Activated CD8-positive, alpha-beta memory T cell treated with anti-CD3 and anti-CD28 coated beads, Interleukin-2, amount 50 U/mL, for 24 hours (primary cell): ENCODE measurements around the gene SLC38A8.

ENCODE experiments used
- DNase-seq: peaks from one replicate; pipeline ENCODE4 v3.0.0-alpha.2; 2020; ENCODE audit errors: extremely low read depth

The SLC38A8 gene

DNA sequence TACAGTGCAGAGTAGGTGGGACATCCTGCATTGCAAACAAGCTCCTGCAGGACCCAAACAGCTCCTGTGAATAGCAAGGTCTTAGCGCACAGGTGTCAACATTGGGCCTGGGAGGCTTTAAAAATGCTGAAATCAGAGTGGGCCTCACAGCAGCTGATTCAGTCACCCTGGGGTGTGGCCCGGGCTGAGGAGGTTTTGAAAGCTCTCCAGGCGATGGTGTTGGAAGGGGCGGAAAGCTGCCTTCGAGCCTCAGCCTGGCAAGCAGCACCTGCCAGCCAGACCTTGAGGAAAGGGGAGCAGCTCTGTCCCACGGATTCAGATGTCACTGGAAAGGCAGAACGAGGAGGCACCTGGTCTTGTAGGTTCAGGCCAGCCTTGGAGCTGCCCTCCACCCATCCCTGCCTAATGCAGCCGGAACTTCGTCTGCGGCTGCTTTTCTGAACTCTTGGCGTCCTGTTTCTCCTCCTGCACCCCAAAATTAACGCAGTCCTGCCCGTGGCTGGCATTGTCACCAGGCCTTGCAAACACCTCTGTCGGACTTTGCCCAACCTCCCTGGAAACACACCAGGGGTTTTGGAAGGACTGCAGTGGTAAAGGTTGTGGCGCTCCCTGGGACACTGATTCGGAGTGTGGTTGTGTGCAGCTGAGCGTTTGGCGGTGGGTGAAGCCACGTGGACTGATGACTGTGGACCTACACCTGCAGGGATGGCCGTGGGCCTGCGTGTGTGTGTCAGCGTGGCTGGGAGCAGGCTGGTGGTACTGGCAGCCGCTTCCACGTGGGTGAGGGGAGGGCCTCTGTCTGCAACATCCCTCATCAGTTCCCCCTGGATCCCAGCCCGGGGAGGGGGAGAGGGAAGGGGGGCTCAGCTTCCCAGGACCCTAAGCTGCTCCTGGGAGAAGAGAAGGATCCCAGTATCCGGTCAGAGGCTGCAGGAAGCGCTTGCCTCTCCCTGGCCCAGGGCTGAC lies 71.1 kb downstream of the SLC38A8 start:
- DNase-seq: no peak

DNA sequence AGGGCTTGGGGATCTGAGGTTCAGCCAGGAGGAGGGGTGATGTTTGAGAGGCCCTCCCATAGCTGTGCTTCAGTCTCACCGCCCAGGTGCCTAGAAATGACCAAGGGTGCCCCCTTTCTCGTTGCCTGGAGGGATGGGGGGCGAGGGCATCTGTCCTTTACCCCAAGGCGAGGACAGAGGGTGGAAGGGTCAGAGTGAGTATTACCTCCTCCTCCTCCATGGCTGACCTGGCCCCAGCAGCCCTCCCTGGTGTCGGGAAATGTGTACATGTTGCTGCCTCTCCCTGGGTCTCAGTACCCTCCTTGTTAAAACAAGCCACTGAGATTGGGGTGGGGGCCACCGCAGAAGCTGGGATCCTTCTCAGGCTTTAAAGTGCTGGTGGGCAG lies 72.2 kb downstream of the SLC38A8 start:
- no peak for DNase-seq

DNA sequence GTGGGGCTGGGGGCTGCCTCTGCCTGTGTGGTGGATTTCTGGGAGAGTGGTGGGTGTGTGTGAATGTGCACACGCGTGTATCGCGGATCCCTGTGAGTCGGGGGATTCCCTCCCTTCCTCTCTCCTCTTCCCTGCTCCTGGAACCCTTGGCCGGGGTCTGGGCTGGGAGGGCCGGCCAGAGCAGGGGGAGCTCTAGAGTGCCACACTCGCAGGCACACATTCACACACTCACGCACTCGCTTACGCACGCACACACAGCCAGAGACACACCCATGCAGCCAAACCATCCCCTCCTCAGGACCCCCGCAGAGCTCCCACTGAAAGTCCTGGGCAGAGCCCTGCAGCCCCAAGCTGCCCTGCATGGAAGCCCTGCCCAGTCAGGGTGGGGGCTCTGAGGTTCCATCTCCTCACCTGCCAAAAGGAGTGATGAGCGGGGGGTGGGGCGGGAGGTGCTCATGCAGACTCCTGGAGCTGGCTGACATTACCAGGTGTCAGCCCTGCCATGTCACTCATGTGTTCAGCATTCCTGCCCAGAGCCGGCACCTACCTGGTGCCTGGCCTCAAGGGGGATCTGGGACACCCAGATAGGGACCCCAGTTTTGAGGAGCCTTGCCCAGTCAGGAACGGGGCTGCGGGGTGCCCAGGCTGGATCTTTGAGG lies 72.7 kb downstream of the SLC38A8 start:
- no peak for DNase-seq

DNA sequence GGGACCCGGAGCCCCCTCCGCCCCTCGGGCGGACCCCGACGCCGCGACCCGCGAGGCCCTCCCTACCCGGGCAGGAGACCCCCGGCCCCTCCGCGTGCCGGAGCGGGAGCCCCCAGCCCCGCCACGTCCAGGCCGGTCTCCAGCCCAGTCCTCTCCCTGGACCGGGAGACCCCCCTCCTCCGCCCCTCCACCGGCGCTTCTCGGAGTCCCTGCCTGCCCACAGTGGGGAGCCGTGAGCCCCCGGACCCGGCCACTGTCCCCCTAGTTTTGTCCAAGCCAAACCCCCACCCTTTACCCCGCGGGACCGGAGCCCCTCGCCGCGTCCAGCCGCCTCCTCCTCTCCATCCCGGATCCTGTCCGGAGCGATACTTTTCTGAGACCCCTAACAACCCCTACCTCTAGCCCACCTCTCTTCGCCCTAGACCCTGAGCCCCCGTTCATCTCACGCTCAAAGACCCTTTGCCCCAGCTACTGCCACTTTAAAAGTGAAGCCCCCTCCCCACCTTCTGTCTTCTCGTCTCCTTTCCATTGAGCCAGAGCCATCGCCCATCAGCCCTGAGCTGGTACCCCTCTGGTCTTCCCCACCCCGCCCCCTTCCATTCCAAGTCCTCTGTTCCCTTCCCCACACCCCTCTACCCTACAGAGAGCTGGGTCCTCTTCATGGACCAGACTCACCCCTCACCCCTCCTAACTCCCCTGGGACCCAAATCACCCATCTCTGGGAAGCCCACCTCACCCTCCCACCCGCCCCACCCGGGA lies 73.5 kb downstream of the SLC38A8 start:
- no peak for DNase-seq

DNA sequence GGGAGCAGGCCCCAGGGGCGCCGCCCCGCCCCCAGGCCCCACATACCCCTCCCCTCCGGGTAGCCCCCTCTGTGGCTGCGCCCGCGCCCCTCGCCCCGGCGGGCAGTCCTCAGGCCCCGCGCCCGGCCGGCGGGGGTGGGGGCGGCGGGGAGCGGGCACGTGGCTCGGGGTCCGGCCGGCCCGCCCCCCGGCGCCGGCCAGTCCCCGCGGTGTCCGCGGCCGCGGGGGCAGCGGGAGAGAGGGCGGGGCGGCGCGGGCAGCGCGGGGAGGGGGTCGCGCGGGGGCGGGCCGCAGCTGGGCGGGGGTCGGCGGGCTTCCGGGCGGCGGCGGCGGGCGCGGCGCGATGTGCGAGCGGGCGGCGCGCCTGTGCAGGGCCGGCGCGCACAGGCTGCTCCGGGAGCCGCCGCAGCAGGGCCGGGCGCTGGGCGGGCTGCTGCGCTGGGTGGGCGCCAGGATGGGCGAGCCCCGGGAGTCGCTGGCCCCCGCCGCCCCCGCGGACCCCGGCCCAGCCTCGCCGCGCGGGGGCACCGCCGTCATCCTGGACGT lies 74.2 kb downstream of the SLC38A8 start:
- no peak for DNase-seq

DNA sequence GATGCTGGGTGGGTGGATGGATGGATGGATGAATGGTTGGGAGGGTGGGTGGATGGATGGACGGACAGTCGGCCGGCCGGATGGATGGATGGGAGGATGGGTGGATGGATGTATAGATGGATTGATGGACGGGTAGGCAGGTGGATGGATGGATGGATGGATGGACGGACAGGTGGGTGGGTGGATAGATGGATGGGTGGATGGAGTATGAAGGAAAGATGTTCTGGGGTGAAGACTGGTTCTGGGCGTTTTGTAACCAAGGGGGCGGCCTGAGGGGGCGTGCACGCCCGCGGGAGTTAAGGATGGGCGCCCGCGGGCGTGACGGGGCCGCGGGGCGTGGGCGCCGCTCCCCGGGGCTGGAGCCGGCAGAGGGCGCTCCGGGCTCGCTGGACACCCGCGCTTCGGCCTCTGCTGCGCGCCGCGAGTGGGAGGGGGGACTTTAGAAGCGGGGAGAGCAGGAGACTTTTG lies 74.7 kb downstream of the SLC38A8 start, which contains the start of gene NECAB2:
Gene NECAB2 (plus strand): TSS at position 407 of the 468 bp plus-strand sequence. CDS start 405 bp downstream, outside the sequence.
- no peak for DNase-seq

DNA sequence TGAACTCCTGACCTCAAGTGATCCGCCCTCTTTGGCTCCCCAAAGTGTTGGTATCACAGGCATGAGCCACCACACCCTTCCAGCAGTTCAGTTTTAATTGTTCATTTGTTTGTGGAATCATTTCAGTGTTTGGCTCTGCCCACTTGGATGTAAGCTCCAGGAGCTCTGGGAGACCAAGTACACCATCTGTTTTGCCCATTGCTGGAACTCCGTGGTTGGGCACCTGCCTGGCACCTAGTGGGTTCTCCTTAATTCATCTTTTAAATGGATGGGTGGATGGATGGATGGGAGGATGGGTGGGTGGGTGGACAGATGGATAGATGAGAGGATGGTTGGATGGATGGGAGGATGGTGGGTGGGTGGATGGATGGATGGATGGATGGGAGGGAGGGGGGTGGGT lies 75.5 kb downstream of the SLC38A8 start:
- DNase-seq: no peak

DNA sequence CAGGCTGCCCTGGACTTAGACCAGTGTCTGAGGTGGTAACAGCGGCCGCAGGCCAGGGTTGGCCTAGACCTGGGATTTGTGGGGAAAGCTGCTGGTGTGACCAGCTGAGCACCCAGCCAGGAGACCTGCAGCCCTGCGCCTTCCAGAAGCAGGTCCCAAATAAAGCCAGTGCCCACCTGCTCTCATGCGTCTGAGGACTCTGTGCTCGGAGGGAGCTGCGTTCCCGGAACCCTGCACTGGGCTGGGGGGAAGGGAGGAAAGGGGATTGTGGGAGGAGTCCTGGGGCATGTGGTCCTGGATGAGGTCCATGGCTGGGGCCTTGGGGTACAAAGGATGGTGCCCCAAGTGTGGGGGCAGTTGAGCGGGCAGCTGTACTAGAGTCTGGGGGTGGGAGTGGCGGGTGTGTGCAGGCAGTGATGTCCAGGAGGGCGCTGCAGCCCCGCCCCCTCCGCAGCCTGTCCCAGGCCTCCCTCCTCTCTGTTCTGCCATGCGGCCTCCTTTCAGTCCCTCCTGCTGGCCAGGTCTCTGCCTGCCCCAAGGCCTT lies 76.4 kb downstream of the SLC38A8 start:
- DNase-seq: no peak

DNA sequence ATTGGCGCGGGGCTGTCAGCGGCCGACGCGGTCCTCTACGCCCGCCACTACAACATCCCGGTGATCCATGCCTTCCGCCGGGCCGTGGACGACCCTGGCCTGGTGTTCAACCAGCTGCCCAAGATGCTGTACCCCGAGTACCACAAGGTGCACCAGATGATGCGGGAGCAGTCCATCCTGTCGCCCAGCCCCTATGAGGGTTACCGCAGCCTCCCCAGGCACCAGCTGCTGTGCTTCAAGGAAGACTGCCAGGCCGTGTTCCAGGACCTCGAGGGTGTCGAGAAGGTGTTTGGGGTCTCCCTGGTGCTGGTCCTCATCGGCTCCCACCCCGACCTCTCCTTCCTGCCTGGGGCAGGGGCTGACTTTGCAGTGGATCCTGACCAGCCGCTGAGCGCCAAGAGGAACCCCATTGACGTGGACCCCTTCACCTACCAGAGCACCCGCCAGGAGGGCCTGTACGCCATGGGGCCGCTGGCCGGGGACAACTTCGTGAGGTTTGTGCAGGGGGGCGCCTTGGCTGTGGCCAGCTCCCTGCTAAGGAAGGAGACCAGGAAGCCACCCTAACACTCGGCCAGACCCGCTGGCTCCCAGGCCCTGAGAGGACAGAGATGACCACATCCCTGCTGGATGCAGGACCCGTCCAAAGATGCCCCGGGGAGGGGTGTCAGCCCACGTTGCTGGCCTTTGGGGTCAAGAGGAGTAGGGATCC lies 77.0 kb downstream of the SLC38A8 start:
- DNase-seq: no peak

DNA sequence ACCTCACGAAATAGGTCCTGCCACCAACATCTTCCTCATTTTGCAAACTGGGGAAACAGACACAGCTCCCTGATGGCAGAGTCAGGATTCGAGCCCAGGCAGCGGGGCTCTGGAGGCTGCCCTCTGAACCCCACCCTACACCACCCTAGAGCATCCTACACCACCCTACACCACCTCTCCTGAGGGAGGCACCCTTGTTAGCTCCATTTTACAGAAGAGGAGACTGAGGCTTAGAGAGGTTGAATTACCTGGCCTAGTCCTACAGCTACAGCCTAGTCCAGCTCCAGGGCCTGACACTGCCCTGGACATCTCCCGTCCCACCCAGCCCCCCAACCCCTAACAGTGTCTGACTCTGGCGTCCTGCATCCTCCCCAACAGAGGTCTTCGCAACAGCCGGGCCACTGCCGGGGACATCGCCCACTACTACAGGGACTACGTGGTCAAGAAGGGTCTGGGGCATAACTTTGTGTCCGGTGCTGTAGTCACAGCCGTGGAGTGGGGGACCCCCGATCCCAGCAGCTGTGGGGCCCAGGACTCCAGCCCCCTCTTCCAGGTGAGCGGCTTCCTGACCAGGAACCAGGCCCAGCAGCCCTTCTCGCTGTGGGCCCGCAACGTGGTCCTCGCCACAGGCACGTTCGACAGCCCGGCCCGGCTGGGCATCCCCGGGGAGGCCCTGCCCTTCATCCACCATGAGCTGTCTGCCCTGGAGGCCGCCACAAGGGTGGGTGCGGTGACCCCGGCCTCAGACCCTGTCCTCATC lies 77.7 kb downstream of the SLC38A8 start:
- DNase-seq: no peak

DNA sequence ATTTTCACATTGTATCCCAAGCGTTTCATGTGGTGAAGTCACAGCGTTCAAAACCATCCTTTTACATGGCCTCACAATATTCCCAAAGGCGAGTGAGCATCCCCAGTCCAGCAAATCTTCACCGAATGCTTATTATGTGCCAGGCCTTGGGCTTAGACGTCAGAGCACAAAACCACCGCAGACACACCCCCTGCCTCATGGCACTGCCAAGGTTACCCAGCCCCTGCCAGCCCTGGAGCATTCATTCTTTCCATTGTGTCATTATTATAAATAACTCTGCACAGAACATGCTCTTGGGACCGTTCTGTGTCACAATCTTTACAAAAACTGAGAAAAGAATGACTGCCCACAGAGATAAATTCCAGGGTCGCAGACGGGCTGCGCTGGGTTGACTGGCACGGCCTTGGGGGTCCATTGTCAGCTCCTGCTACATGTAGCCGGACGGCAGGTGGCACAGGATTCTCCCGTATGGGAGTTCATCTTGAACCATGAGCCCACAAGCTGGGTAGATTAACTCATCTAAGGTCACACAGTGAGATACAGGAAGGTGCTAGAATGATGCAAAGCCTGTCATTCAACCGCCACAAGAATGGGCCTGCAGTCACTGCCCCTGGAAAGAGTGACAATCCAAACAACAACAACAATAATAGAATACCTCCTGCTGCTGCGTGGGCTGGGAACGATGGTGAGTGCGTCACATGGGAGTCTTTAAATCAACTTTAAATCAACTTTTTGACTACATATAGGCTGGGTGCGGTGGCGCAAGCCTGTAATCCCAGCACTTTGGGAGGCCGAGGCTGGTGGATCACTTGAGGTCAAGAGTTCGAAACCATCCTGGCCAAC lies 79.1 kb downstream of the SLC38A8 start:
- no peak for DNase-seq

DNA sequence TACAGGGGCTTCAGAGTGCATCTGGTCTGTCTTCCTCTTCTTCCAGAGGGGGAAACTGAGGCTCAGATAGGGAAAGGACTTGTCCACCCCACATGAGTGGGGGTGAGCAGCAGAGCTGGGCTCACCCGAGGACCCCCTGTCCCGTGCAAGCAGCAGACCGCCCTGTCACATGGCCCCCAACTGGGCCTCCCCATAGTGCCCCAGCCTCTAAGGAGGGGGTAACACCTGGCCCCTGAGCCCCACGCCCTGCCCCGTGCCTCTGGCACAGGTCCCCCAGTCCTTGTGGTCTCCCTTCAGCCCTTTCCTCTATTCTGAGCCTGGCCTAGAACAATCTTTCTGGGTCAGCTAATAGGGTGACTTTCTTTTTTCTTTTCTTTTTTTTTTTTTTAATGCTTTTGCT lies 81.0 kb downstream of the SLC38A8 start:
- no peak for DNase-seq

DNA sequence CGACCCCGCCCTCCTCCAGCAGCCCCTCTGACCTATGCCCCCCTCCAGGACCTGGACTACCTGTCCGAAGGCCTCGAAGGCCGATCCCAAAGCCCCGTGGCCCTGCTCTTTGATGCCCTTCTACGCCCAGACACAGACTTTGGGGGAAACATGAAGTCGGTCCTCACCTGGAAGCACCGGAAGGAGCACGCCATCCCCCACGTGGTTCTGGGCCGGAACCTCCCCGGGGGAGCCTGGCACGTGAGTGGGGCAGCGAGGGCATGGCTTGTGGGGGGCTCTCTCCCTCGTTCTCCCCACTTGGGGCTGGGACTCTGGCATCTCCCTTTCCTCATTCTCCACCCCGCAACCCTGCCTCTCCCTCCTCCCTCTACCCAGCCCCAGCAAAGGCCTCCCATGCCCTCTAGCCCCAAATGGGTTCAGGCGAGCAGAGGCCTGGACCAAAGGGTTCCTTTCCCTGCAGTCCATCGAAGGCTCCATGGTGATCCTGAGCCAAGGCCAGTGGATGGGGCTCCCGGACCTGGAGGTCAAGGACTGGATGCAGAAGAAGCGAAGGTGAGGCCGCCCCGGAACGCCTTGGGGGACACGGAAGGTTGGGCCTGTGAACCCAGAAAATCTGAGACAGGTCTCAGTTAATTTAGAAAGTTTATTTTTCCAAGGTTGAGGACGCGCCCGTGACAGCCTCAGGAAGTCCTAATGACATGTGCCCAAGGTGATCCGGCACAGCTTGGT lies 81.9 kb downstream of the SLC38A8 start:
- DNase-seq: no peak
